Measurements from ENCODE around the gene MGRN1.

MGRN1 gene

GRCh38 chr16:4676831-4677230 lies 52.2 kb downstream of the MGRN1 start:
- intact Hi-C loops (cut with micrococcal nuclease): no loop called here
- peak overlapping the region; percentile 18 for H3K4me3 Mint-ChIP-seq

GRCh38 chr16:4677390-4677789 lies 52.8 kb downstream of the MGRN1 start:
- Mint-ChIP-seq H3K4me1 (ENCODE audit: low read depth) (peaks cover 66% of the 10 kb centered on the region), H3K4me3 (no peak overlapping the region), H3K27ac (peak overlapping the region; percentile 70), H3K9me3 (no peaks in the 10 kb centered on the region), H3K27me3 (no peaks in the 10 kb centered on the region), H3K36me3 (ENCODE audit: low read depth) (peaks cover 74% of the 10 kb centered on the region)
- intact Hi-C loops (cut with micrococcal nuclease): no loop called here

More at GRCh38 chr16:4676831-4677230, 52.2 kb downstream of the MGRN1 start:
- H3K9me3 Mint-ChIP-seq: no peaks in the 10 kb centered on the region
- no peaks in the 10 kb centered on the region for H3K27me3 Mint-ChIP-seq
- peak overlapping the region; percentile 70 for H3K27ac Mint-ChIP-seq
- peaks cover 68% of the 10 kb centered on the region for H3K36me3 Mint-ChIP-seq (ENCODE audit: low read depth)
- peaks cover 60% of the 10 kb centered on the region for H3K4me1 Mint-ChIP-seq (ENCODE audit: low read depth)

- intact Hi-C loops (cut with micrococcal nuclease): no loop called here
- H3K36me3 Mint-ChIP-seq (ENCODE audit: low read depth): peaks cover 80% of the 10 kb centered on the region
These were observed 53.4 kb downstream of the MGRN1 start for GRCh38 chr16:4677994-4678393.

GRCh38 chr16:4678596-4678995 lies 54.0 kb downstream of the MGRN1 start:
- no peaks in the 10 kb centered on the region for H3K27me3 Mint-ChIP-seq
- no peaks in the 10 kb centered on the region for H3K9me3 Mint-ChIP-seq
- H3K4me1 Mint-ChIP-seq (ENCODE audit: low read depth): peaks cover 74% of the 10 kb centered on the region
- intact Hi-C loops (cut with micrococcal nuclease): no loop called here
- H3K4me3 Mint-ChIP-seq: peak overlapping the region; percentile 30
- H3K36me3 Mint-ChIP-seq (ENCODE audit: low read depth): peaks cover 86% of the 10 kb centered on the region
- peak overlapping the region; percentile 64 for H3K27ac Mint-ChIP-seq

More at GRCh38 chr16:4677994-4678393, 53.4 kb downstream of the MGRN1 start:
- Mint-ChIP-seq H3K27ac (peak overlapping the region; percentile 64), H3K4me1 (ENCODE audit: low read depth) (peaks cover 72% of the 10 kb centered on the region), H3K4me3 (no peak overlapping the region), H3K9me3 (no peaks in the 10 kb centered on the region), H3K27me3 (no peaks in the 10 kb centered on the region)

- H3K36me3 Mint-ChIP-seq (ENCODE audit: low read depth): peaks cover 93% of the 10 kb centered on the region
- peak overlapping the region; percentile 64 for H3K27ac Mint-ChIP-seq
- intact Hi-C loops (cut with micrococcal nuclease): no loop called here
- peak overlapping the region; percentile 74 for H3K4me3 Mint-ChIP-seq
- H3K4me1 Mint-ChIP-seq (ENCODE audit: low read depth): peaks cover 72% of the 10 kb centered on the region
- no peaks in the 10 kb centered on the region for H3K27me3 Mint-ChIP-seq
- no peaks in the 10 kb centered on the region for H3K9me3 Mint-ChIP-seq
These were observed 54.7 kb downstream of the MGRN1 start for GRCh38 chr16:4679156-4679849.

- intact Hi-C loops (cut with micrococcal nuclease): loop anchor here (1.0 to 5.0 kb wide), 3 partner anchors 15 to 173 kb away; partner anchors contain the start of gene MGRN1
- Mint-ChIP-seq H3K27ac (peak overlapping the region; percentile 64), H3K27me3 (no peaks in the 10 kb centered on the region), H3K4me3 (peak overlapping the region; percentile 74), H3K9me3 (no peaks in the 10 kb centered on the region), H3K4me1 (ENCODE audit: low read depth) (peaks cover 72% of the 10 kb centered on the region), H3K36me3 (ENCODE audit: low read depth) (peaks cover 99% of the 10 kb centered on the region)
These were observed 55.4 kb downstream of the MGRN1 start for GRCh38 chr16:4679850-4680636.

- Mint-ChIP-seq H3K27me3 (no peaks in the 10 kb centered on the region), H3K4me1 (ENCODE audit: low read depth) (peaks cover 66% of the 10 kb centered on the region), H3K9me3 (no peaks in the 10 kb centered on the region), H3K36me3 (ENCODE audit: low read depth) (peaks cover 99% of the 10 kb centered on the region), H3K4me3 (peak overlapping the region; percentile 74), H3K27ac (peak overlapping the region; percentile 64)
- intact Hi-C loops (cut with micrococcal nuclease): loop anchor here (1.0 to 5.0 kb wide), 3 partner anchors 16 to 174 kb away; partner anchors contain the start of gene MGRN1
These were observed 56.2 kb downstream of the MGRN1 start for GRCh38 chr16:4680673-4681470.

GRCh38 chr16:4681471-4682083 lies 57.0 kb downstream of the MGRN1 start:
- H3K4me3 Mint-ChIP-seq: peak overlapping the region; percentile 74
- H3K36me3 Mint-ChIP-seq (ENCODE audit: low read depth): peaks cover 99% of the 10 kb centered on the region
- H3K27ac Mint-ChIP-seq: peak overlapping the region; percentile 64
- intact Hi-C loops (cut with micrococcal nuclease): loop anchor here (2.0 to 5.0 kb wide), 2 partner anchors 17 to 174 kb away; no protein-coding TSS in a partner anchor
- H3K4me1 Mint-ChIP-seq (ENCODE audit: low read depth): peaks cover 64% of the 10 kb centered on the region
- H3K9me3 Mint-ChIP-seq: no peaks in the 10 kb centered on the region
- no peaks in the 10 kb centered on the region for H3K27me3 Mint-ChIP-seq

GRCh38 chr16:4682084-4682591 lies 57.5 kb downstream of the MGRN1 start:
- Mint-ChIP-seq H3K4me1 (ENCODE audit: low read depth) (peaks cover 60% of the 10 kb centered on the region), H3K36me3 (ENCODE audit: low read depth) (peaks cover 99% of the 10 kb centered on the region), H3K27ac (peak overlapping the region; percentile 64), H3K4me3 (peak overlapping the region; percentile 45), H3K9me3 (no peaks in the 10 kb centered on the region), H3K27me3 (no peaks in the 10 kb centered on the region)
- intact Hi-C loops (cut with micrococcal nuclease): loop anchor here (5.0 kb wide), 1 partner anchor 175 kb away; no protein-coding TSS in a partner anchor

- Mint-ChIP-seq H3K36me3 (ENCODE audit: low read depth) (peaks cover 99% of the 10 kb centered on the region), H3K27ac (peak overlapping the region; percentile 64), H3K9me3 (no peaks in the 10 kb centered on the region), H3K4me1 (ENCODE audit: low read depth) (peaks cover 66% of the 10 kb centered on the region), H3K4me3 (peak overlapping the region; percentile 45), H3K27me3 (no peaks in the 10 kb centered on the region)
- intact Hi-C loops (cut with micrococcal nuclease): loop anchor here (5.0 kb wide), 1 partner anchor 175 kb away; no protein-coding TSS in a partner anchor
These were observed 58.1 kb downstream of the MGRN1 start for GRCh38 chr16:4682616-4683254.

- peaks cover 99% of the 10 kb centered on the region for H3K36me3 Mint-ChIP-seq (ENCODE audit: low read depth)
- H3K27me3 Mint-ChIP-seq: no peaks in the 10 kb centered on the region
- intact Hi-C loops (cut with micrococcal nuclease): loop anchor here (5.0 kb wide), 1 partner anchor 176 kb away; no protein-coding TSS in a partner anchor
- H3K27ac Mint-ChIP-seq: peak overlapping the region; percentile 64
- peaks cover 67% of the 10 kb centered on the region for H3K4me1 Mint-ChIP-seq (ENCODE audit: low read depth)
- no peak overlapping the region for H3K4me3 Mint-ChIP-seq
- no peaks in the 10 kb centered on the region for H3K9me3 Mint-ChIP-seq
These were observed 58.8 kb downstream of the MGRN1 start for GRCh38 chr16:4683255-4684057.

Measured in dendritic cell treated with granulocyte-macrophage colony-stimulating factor and Interleukin-4, amounts not matched to agents 40 ng/mL and 50 ng/mL, for 4 days (primary cell).